GM18873 (cell line): ENCODE data around the gene EPHB1.

Experiments used
- ATAC-seq: cut with Tn5 transposase; IDR thresholded peaks from one replicate; pipeline ENCODE4 v1.9.1; 2021; ENCODE audit warnings: mild to moderate bottlenecking, moderate library complexity, moderate number of reproducible peaks; ENCODE audit not compliant: unreplicated experiment, low FRiP score

The EPHB1 gene

GRCh38 chr3:135140591-135140990 lies 345.5 kb downstream of the EPHB1 start:
- ATAC-seq = no peak

GRCh38 chr3:135141160-135141559 lies 346.1 kb downstream of the EPHB1 start:
- ATAC-seq = no peak

- ATAC-seq = no peak
These were observed 346.6 kb downstream of the EPHB1 start for GRCh38 chr3:135141672-135142071.

DNA sequence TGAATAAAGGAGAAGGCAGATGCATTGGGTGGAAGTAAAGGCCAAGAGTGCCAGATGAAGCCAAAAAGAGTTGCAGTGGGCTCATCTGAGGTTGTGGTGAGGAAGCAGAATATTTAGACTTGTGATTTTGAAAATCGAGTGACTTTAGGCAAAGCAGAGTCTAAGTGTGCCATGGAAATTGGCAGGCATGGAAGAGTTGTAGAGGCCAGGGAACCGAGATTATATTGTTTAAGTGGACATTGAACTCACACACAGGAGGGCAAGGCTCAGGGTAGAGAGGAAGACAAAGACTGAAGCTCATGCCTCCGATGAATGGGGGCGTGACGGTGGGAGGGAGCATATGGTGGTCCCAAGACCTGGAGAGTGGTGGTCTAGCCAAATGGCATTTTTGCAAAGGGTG lies 347.5 kb downstream of the EPHB1 start:
- no peak for ATAC-seq

GRCh38 chr3:135143474-135143873 lies 348.4 kb downstream of the EPHB1 start:
- no peak for ATAC-seq

DNA sequence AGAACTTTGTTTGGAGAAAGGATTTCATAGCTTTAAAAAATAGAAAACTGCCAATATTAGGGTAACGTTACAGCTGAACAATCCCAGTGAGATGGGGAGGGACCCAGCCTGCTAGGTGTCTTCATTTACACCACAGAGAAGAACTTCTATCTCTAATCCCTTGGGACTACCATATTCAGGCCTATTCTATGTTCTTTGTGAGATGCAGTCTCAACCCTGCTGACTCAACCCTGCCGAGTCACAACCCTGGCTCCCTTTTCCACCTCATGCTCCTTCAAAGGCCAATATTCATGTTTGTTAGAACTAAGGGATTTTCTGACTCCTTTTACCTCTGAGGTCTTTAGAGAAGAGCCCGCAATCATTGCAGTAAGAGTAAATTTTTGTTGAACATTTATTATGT lies 350.5 kb downstream of the EPHB1 start:
- no peak for ATAC-seq

- no peak for ATAC-seq
These were observed 352.6 kb downstream of the EPHB1 start for GRCh38 chr3:135147657-135148056.

DNA sequence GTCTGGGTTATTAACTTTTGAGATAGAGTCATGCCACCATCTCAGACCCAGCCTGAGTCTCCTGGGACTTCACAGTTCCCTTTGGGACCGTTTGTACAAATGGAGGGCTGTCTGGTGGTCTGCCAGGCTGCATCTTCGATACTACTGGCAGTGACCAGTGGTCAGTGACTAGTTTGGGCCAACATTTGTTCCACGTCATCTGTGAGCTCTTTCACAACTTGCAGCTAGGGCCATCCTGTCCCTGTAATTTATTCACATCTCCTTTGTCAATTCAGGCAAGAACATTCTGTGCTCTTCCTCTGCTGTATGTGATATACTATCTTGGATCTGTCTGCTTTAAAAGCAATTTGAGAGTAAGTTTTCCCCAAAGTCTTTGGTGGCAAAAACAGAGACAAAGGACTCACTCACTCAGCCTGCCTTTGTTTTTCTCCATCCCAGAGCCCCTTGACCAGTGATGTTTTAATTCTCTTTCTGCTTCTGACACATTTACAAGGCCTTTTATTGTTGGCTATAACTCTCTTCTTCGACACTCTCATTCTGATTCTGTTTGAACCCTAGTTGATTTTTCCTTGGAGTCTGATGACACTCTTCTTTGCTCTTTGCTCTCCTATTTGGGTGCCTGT lies 353.4 kb downstream of the EPHB1 start:
- ATAC-seq = no peak

GRCh38 chr3:135149707-135150681 lies 354.9 kb downstream of the EPHB1 start:
- ATAC-seq = no peak

DNA sequence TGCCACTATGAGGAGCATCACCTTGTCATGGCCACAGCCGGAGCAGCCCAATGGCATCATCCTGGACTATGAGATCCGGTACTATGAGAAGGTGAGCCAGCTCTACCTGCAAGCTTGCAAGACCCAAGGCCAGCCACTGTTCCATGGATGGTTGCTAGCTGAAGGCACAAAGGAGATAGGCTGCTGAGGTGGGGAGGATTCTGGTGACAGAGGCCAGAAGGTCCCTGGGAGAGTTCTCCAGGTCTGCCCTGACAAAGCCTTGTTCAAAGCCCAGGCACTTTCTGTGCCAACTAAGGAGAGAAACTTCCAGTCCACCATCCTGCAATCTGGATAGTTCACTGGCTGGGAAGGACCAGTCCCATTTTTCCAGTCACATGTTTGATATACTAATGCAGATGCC lies 359.1 kb downstream of the EPHB1 start:
- no peak for ATAC-seq

GRCh38 chr3:135155228-135155627 lies 360.2 kb downstream of the EPHB1 start:
- no peak for ATAC-seq

DNA sequence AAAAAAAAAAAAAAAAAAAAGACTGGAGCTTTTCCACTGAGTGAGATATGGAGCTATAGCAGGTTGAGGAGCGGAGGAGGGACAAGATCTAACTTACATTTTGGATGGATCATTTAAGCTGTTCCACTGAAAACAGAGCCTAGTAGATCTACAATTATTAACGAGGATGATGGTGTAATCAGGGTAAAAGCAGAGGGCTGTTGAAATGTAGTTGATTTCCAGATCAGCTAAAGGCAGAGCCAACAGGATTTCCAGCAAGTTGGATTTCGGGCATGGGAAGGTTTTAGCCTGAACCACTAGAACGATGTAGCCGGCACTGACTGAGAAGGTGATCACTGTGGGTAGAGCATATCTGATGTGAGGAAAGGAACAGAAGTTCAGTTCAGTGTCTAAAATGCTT lies 360.7 kb downstream of the EPHB1 start:
- ATAC-seq = no peak

DNA sequence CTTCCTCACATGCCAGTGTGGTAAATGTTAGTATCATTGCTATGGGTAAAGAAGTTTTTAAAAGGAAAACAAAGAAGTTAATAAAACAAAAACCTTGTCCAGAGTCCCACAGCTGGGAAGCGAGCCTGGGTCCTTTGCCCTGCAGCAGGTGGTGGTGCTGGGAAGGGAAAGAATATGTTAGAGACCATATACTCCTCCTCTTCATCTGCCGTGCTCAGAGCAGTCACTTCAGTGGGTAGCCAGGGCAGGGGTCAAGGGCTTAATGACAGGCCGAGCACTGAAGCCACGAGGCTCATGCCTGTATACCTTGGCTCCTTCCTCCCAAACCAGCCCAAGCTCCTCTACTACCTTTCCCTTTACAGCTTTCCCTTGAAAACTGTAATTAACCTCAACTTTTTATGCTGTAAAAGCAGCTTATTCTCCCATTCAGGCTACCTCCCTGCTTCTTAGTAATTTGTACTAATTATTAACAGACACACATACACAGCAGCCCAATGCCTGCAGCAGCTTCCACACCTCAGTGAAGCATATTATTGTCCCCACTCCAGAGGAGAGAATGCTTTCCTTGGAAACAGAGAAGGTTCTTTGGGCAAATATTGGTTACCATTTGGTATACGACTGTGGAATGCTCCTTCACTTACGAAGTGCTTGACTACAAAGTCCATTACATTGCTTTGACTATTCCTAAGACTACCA lies 362.1 kb downstream of the EPHB1 start:
- ATAC-seq = no peak

- ATAC-seq = no peak
These were observed 363.5 kb downstream of the EPHB1 start for GRCh38 chr3:135158520-135158919.

GRCh38 chr3:135159681-135160247 lies 364.7 kb downstream of the EPHB1 start:
- no peak for ATAC-seq

DNA sequence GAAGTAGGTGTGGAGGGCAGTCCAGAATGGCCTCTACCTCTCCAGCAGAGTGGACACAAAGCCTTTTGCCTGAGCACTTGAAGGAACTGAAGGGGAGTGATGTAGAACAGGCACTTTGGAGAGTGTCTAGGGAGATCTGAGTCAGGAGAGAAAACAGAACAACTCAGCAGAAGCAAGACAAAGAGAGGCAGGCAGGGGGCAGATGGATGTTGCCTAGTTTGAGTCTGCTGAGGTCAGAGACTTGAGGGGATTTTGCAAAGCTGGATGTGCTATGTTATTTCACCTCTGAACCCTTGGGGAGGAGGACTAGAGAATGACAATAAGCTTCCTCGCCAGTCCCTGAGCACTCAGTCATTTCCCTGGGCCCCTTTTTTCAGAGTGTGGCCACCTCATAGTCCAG lies 366.4 kb downstream of the EPHB1 start:
- ATAC-seq = no peak

- ATAC-seq = no peak
These were observed 368.6 kb downstream of the EPHB1 start for GRCh38 chr3:135163701-135164100.

- ATAC-seq = no peak
These were observed 370.2 kb downstream of the EPHB1 start for GRCh38 chr3:135165260-135165659.

DNA sequence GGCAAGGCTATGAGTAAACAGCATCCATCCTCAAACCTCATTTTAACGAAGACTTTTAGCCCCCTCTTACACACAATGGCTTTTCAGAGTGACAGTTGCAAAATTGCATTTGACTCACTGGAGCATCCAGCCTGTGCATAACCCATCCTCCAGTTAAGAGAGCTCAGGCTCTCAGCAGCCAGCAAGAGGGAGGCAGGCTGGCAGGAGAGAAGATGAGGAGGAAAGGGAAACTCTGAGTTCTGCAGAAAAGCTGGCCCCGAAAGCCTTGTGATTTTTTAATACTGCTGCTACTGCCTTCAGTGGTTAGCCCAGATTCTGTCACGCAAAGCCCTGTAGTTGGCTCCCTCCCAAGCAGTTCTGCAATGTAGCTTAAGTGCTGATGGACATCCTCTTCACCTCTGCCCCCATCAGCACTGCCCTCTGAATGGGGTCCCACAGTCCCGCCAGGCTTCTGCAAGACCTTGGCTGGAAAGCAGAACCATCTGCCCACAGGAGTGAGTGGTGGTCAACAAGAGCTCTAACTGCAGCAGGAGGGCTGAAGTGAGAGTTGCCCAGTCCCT lies 371.3 kb downstream of the EPHB1 start:
- no peak for ATAC-seq

DNA sequence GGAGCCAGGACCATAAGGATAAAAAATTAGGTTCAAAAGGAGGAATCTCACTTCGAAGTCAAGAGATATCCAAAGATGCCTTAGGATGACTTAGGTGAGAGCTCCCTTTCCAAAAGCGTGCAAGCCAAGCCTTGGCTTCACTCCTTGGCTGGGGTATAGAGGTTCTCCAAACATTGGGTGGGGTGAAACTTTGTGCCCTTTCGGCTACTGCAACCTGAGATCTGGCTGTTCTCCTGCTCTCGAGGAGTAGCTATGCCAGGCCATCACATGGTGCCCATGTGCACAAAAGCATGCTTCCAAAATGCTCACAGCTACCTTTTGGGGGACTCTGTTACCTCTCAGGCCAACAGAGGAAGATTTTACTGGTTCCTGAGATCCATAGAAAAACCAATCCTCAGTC lies 373.8 kb downstream of the EPHB1 start:
- ATAC-seq = no peak

GRCh38 chr3:135169651-135170050 lies 374.6 kb downstream of the EPHB1 start:
- no peak for ATAC-seq
